ENCODE measurements around the gene ALDH3B2.

DNA sequence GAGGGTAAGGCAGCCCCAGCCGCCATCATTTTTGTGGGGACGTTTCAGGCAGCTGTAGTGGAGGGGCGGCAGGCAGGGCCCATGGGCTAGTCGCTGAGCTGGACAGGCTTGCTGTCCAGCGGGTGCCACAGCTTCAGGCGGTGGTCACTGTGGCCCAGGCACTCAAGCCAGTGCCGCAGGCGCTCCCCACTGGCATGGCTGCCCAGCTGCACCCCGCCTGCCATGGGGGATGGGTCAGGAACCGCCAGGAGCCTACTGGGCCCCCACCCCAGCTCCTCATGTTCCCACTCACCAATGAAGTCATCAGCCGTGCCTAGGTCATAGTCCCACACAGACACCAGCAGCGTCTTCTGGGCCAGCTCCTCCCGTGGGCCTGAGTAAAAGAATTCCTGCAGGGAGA lies 61.7 kb downstream of the ALDH3B2 start:
- TF ChIP-seq, protein P1, sequence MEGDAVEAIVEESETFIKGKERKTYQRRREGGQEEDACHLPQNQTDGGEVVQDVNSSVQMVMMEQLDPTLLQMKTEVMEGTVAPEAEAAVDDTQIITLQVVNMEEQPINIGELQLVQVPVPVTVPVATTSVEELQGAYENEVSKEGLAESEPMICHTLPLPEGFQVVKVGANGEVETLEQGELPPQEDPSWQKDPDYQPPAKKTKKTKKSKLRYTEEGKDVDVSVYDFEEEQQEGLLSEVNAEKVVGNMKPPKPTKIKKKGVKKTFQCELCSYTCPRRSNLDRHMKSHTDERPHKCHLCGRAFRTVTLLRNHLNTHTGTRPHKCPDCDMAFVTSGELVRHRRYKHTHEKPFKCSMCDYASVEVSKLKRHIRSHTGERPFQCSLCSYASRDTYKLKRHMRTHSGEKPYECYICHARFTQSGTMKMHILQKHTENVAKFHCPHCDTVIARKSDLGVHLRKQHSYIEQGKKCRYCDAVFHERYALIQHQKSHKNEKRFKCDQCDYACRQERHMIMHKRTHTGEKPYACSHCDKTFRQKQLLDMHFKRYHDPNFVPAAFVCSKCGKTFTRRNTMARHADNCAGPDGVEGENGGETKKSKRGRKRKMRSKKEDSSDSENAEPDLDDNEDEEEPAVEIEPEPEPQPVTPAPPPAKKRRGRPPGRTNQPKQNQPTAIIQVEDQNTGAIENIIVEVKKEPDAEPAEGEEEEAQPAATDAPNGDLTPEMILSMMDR (IDR thresholded peaks at IDR 0.05) = no peak
- TF ChIP-seq POLR2A (IDR thresholded peaks at IDR 0.05) = no peak

Measured in breast epithelium (tissue), 3 donors.